ENCODE data around the gene FBN1. TPM values are rescaled to one million over a fixed set of nuclear protein-coding genes. Genes with fewer than 3 reads are reported as not detected.

FBN1 gene
- total and polyA plus RNA-seq, 2 experiments from 2014 or later = 2.1 to 5.3 TPM

GRCh38 chr15:48560321-48561051 lies 85.0 kb downstream of the FBN1 start:
- Histone ChIP-seq H3K27me3 (no peaks in the 10 kb centered on the region), H3K27ac (no peak overlapping the region), H3K9me3 (ENCODE audit: low read depth) (no peaks in the 10 kb centered on the region), H3K36me3 (no peaks in the 10 kb centered on the region), H3K4me3 (no peak overlapping the region), H3K4me1 (ENCODE audit: low read depth) (no peaks in the 10 kb centered on the region)
- DNase-seq (ENCODE audit: low read depth in 1 of 2, low spot score in 1 of 2) = peak in 1 of 2 donors; percentile 66
- TF ChIP-seq CTCF (IDR thresholded peaks at IDR 0.05; ENCODE audit: low read depth, low read length) = no peak

- Histone ChIP-seq H3K27ac (no peak overlapping the region), H3K27me3 (no peaks in the 10 kb centered on the region), H3K4me3 (no peak overlapping the region), H3K9me3 (ENCODE audit: low read depth) (no peaks in the 10 kb centered on the region), H3K36me3 (no peaks in the 10 kb centered on the region), H3K4me1 (ENCODE audit: low read depth) (no peaks in the 10 kb centered on the region)
- TF ChIP-seq CTCF (IDR thresholded peaks at IDR 0.05; ENCODE audit: low read depth, low read length) = no peak
- peak in 1 of 2 donors; percentile 86 for DNase-seq (ENCODE audit: low read depth in 1 of 2, low spot score in 1 of 2)
Measured at GRCh38 chr15:48559285-48559684, 86.2 kb downstream of the FBN1 start.

- DNase-seq (ENCODE audit: low read depth in 1 of 2, low spot score in 1 of 2) = no peak
- H3K4me3 ChIP-seq = no peak overlapping the region
- H3K9me3 ChIP-seq (ENCODE audit: low read depth) = no peaks in the 10 kb centered on the region
- TF ChIP-seq CTCF (IDR thresholded peaks at IDR 0.05; ENCODE audit: low read depth, low read length) = no peak
- no peak overlapping the region for H3K27ac ChIP-seq
- H3K27me3 ChIP-seq = no peaks in the 10 kb centered on the region
- H3K4me1 ChIP-seq (ENCODE audit: low read depth) = no peaks in the 10 kb centered on the region
- no peaks in the 10 kb centered on the region for H3K36me3 ChIP-seq
Measured at GRCh38 chr15:48558226-48558625, 87.3 kb downstream of the FBN1 start.

- no peaks in the 10 kb centered on the region for H3K4me1 ChIP-seq (ENCODE audit: low read depth)
- H3K4me3 ChIP-seq = no peak overlapping the region
- no peak overlapping the region for H3K27ac ChIP-seq
- H3K27me3 ChIP-seq = no peaks in the 10 kb centered on the region
- H3K9me3 ChIP-seq (ENCODE audit: low read depth) = no peaks in the 10 kb centered on the region
- no peaks in the 10 kb centered on the region for H3K36me3 ChIP-seq
- no peak for TF ChIP-seq CTCF (IDR thresholded peaks at IDR 0.05; ENCODE audit: low read depth, low read length)
- no peak for DNase-seq (ENCODE audit: low read depth in 1 of 2, low spot score in 1 of 2)
Measured at GRCh38 chr15:48557335-48557734, 88.2 kb downstream of the FBN1 start.

GRCh38 chr15:48556159-48556897 lies 89.2 kb downstream of the FBN1 start:
- Histone ChIP-seq H3K4me1 (ENCODE audit: low read depth) (no peaks in the 10 kb centered on the region), H3K27me3 (no peaks in the 10 kb centered on the region), H3K36me3 (no peaks in the 10 kb centered on the region), H3K4me3 (no peak overlapping the region), H3K27ac (no peak overlapping the region), H3K9me3 (ENCODE audit: low read depth) (no peaks in the 10 kb centered on the region)
- no peak for DNase-seq (ENCODE audit: low read depth in 1 of 2, low spot score in 1 of 2)
- no peak for TF ChIP-seq CTCF (IDR thresholded peaks at IDR 0.05; ENCODE audit: low read depth, low read length)
